DMS153 (cell line): ENCODE results near the gene ARFGAP3.
"Not testable (repeated sequence)": the region's sequence is repeated elsewhere in the genome, so short reads cannot be mapped to it uniquely, and the experiment has no call there.

ENCODE experiments used
- DNase-seq: peaks from one replicate; lab custom pipeline; 2025; lab: John Stamatoyannopoulos, UW

The ARFGAP3 gene

DNA sequence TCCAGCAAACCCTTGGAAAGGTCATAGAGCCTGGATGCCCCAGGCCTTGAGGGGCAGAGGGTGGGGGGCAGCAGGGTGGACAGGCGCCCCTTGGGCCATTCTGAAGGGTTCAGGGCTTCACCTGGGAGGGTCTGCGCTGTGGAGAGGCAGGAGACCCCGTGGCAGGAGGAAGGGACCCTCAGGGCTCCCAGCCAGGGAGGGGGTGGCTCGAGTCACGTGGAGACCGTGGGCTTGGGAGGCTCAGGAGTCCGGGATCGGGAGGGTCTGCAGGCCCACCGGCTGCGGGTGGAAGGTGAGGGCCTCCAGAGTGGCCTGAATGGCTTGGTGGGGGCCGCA lies 87.9 kb downstream of the ARFGAP3 start:
- DNase-seq, result no peak

DNA sequence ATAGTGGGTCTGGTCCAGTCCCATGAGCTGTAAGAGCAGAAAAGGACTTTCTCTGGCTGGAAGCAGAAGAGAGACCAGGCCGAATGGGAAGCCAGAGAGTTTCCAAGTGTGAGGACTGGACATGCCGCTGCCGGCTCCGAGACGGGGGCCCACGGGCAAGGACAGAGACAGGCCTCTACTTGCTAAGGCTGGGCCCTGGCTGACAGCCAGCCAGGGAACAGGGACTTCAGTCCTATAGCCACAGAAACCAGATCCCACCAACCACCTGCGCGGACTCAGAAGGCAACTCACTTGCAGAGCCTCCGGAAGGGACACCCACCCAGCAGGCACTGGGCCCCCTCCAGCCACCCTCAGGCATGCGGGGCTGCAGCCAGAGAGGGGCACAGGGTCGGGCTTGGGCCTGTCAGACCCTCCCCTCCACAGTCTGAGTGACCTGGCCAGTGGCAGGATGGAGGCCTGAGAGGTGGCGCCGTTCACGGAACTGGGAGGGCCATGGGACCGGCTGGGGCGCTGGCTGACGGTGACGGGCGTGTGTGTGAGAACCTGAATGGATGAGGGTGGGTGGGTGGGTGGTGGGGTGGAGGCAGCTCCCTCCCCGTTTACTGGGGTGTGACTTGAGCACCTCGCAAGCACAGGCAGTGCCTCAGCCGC lies 88.6 kb downstream of the ARFGAP3 start:
- no peak for DNase-seq

GRCh38 chr22:42766860-42767259 lies 90.2 kb downstream of the ARFGAP3 start:
- no peak for DNase-seq

GRCh38 chr22:42764895-42765363 lies 92.1 kb downstream of the ARFGAP3 start:
- no peak for DNase-seq

GRCh38 chr22:42763965-42764480 lies 93.0 kb downstream of the ARFGAP3 start:
- no peak for DNase-seq

- DNase-seq, result no peak
Observed at GRCh38 chr22:42760806-42761565, 96.1 kb downstream of the ARFGAP3 start.

DNA sequence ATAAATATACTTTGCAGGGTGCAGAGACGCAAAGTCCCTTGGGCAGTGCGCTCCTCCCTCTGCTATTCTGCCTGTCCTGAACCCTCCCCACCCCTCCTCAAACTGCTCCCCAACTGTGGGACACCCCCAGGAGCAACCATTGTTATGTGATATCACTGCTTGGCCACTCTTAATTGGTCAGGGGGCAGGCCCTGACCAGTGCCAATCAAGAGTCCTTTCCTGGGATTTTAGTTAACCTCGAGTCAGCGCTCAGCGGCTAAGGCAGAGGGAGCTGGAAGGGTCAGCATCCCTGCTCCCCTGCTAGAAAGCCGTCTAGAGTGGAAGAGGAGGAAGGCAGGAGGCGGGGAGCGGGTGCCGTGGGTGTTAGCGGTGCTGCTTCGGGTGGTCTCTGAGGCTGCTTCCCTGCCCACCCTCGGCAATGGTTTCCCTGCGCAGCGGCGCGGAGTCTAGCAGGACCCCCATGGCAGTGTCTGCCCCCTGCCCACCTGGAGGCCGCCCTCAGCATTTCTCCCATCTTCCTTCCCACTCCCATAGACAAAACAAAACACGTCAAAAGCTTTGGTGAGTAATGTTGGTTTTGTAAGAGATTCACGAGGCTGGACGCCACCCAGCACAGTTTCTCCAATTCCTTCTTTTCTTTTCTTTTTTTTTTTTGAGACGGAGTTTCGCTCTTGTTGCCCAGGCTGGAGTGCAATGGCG lies 98.0 kb downstream of the ARFGAP3 start:
- DNase-seq, result no peak

DNA sequence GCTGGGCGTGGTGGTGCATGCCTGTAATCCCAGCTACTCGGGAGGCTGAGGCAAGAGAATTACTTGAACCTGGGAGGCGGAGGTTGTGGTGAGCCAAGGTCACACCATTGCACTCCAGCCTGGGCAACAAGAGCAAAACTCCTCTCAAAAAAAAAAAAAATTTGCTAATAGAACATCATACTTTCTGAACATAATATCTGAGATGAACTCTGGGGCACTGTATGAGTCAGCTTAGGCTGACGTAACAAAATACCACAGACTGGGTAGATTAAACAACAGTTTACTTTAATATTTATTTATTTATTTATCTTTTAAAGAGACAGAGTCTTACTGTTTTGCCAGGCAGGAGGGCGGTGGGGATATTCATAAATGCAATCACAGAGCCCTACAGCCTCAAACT lies 101.5 kb downstream of the ARFGAP3 start:
- DNase-seq, result not testable (repeated sequence)

- DNase-seq, result not testable (repeated sequence)
Observed at GRCh38 chr22:42755121-42755520, 102.0 kb downstream of the ARFGAP3 start.

GRCh38 chr22:42754658-42755057 lies 102.4 kb downstream of the ARFGAP3 start:
- no peak for DNase-seq

DNA sequence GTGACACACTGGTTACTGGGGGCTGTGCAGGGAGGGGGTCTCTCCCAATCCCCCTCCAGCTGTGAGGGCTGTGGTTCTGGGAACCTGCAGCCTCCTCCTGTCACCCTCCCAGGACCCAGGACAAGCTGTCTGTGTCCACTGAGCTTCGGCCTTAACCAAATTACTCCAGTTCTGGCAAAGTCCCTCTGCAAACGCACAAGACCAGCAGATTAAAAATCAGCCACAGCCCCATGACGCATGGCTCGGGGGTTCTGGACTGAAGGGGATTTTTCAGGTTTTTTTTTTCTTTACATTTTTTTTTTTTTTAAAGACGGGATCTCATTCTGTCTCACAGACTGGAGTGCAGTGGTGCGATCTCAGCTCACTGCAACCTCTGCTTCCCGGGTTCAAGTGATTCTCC lies 104.2 kb downstream of the ARFGAP3 start:
- no peak for DNase-seq

DNA sequence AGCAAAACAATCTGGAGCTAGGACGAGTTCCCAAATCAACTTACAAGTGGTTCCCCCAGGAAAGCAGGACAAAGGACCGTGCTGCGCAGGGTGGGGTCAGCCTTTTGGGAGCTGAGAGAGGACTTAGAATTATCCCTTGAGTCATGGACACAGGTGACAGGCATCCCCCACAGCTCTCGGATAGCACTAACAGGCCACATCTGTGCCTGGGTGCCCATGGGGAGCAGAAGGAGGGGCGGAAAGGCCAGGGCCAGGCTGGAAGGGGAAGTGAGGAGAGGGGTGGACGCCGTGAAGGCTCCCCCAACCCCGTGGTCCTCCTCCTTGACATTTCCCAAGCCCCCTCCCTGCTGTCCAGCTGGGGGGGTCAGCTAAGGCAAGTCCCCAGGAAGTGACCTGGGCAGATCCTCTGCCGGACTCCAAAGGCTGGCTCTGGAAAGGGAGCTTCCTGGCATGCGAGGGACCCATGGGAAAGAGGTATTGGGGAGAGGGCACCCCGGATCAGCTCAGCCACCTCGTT lies 104.8 kb downstream of the ARFGAP3 start:
- no peak for DNase-seq

- DNase-seq, result not testable (repeated sequence)
Observed at GRCh38 chr22:42750421-42750820, 106.7 kb downstream of the ARFGAP3 start.

DNA sequence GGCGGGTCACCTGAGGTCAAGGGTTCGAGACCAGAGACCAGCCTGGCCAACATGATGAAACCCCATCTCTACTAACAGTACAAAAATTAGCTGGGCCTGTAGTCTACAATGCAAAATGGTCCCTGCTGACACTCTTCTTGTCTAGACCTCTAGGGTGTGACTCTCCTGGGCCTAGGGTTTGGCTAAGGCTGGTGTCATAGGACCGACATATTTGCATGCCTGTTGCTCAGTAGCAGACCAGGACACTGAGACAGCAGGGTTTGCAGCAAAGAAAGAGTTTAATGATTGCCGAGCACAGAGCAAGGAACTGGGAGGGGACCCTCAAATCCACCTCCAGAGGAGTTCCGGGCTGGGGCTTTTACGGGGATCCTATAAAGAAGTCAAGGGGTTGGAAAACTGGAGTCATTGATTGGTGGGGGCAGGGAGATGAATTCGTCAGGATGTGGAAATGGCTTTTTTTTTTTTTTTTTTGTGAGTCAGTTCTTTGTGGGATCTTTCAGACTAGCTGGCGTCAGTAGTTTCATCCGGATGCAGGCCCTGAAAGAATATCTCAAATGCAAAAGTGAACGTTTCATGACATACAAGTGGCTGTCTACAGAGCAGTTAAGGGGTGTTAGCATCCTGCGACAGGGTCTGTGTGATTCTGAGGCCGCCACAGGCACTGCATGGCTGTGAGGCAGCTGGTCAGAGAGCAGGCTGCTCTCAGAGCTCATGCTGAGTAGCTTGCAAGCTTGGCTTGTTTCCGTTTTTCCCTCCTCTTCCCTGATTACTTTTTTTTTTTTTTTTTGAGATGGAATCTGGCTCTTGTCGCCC lies 109.2 kb downstream of the ARFGAP3 start:
- DNase-seq, result no peak
